Measurements from ENCODE around the gene NAA35.

The NAA35 gene

GRCh38 chr9:86069206-86069869 lies 128.4 kb downstream of the NAA35 start:
- no peak for DNase-seq

Measured in activated naive CD4-positive, alpha-beta T cell (primary cell).